GM12891 (cell line): ENCODE measurements around the gene CCDC9B.

Experiments
- POLR2A ChIP-seq: IDR thresholded peaks from 2 replicates; pipeline ENCODE4 v1.6.1; 2011; ENCODE audit warnings: low read depth, low read length, control low read depth
- POLR2AphosphoS5 ChIP-seq: IDR thresholded peaks from 2 replicates; pipeline ENCODE4 v1.6.1; 2011; ENCODE audit warnings: low read depth, low read length, control low read depth
- POU2F2 ChIP-seq: IDR thresholded peaks from 2 replicates; pipeline ENCODE4 v1.6.1; 2011; ENCODE audit warnings: low read depth, mild to moderate bottlenecking, control low read depth, low read length, moderate library complexity
- SPI1 ChIP-seq: IDR thresholded peaks from 2 replicates; pipeline ENCODE4 v1.6.1; 2011; ENCODE audit warnings: low read depth, low read length, control low read depth
- TAF1 ChIP-seq: IDR thresholded peaks from 2 replicates; pipeline ENCODE4 v1.6.1; 2011; ENCODE audit warnings: low read depth, low read length, control low read depth

GRCh38 chr15:40312370-40313158, 28.2 kb downstream of the CCDC9B start:
- TF ChIP-seq POLR2A (no peak), POLR2AphosphoS5 (no peak), TAF1 (no peak), POU2F2 (no peak), SPI1 (no peak)
